MM.1S (cell line): ENCODE data around the gene FBXO38.

ENCODE experiments used
- DNase-seq: peaks from one replicate; pipeline ENCODE4 v3.0.0-alpha.2; 2015
- H2AFZ ChIP-seq: fragments of 300-600 bp; sonication (generic); 2 replicates; pipeline ENCODE4 v1.6.0; 2016; ENCODE audit warnings: antibody characterized with exemption, low read length
- H3F3A ChIP-seq: fragments of 300-600 bp; sonication (generic); 2 replicates; pipeline ENCODE4 v1.6.1; 2016; ENCODE audit warnings: mild to moderate bottlenecking, antibody characterized with exemption, low read length, moderate library complexity, mixed read lengths; ENCODE audit not compliant: insufficient read depth
- H3K27ac ChIP-seq: fragments of 300-600 bp; sonication (generic); 2 replicates; pipeline ENCODE4 v1.5.1; 2016; ENCODE audit warnings: mild to moderate bottlenecking, low read length
- H3K27me3 ChIP-seq: fragments of 300-600 bp; sonication (generic); replicated peaks from 2 replicates; pipeline ENCODE4 v1.6.0; 2016; ENCODE audit warnings: low read length; ENCODE audit not compliant: insufficient read depth
- H3K36me3 ChIP-seq: fragments of 300-600 bp; sonication (generic); replicated peaks from 2 replicates; pipeline ENCODE4 v1.6.1; 2016; ENCODE audit warnings: mild to moderate bottlenecking, low read length, mixed read lengths; ENCODE audit not compliant: insufficient read depth
- H3K4me1 ChIP-seq: fragments of 300-600 bp; sonication (generic); 2 replicates; pipeline ENCODE4 v1.6.1; 2016; ENCODE audit warnings: low read length, mixed read lengths
- H3K4me2 ChIP-seq: fragments of 300-600 bp; sonication (generic); 2 replicates; pipeline ENCODE4 v1.6.0; 2016; ENCODE audit warnings: low read depth, low read length
- H3K4me3 ChIP-seq: fragments of 300-600 bp; sonication (generic); 2 replicates; pipeline ENCODE4 v1.5.1; 2016; ENCODE audit warnings: low read length, mixed read lengths
- H3K79me2 ChIP-seq: fragments of 300-600 bp; sonication (generic); 2 replicates; pipeline ENCODE4 v1.6.1; 2016; ENCODE audit warnings: mixed run types, low read length, mixed read lengths
- H3K9ac ChIP-seq: fragments of 300-600 bp; sonication (generic); 2 replicates; pipeline ENCODE4 v1.6.1; 2016; ENCODE audit warnings: low read length, mixed read lengths
- H3K9me2 ChIP-seq: fragments of 300-600 bp; sonication (generic); replicated peaks from 2 replicates; pipeline ENCODE4 v1.6.1; 2016; ENCODE audit warnings: mild to moderate bottlenecking, low read length, mixed read lengths; ENCODE audit not compliant: insufficient read depth
- H3K9me3 ChIP-seq: fragments of 300-600 bp; sonication (generic); replicated peaks from 2 replicates; pipeline ENCODE4 v1.6.1; 2016; ENCODE audit warnings: mild to moderate bottlenecking, low read length, mixed read lengths; ENCODE audit not compliant: insufficient read depth
- H4K20me1 ChIP-seq: fragments of 300-600 bp; sonication (generic); 2 replicates; pipeline ENCODE4 v1.6.1; 2016; ENCODE audit warnings: mild to moderate bottlenecking, low read length, moderate library complexity, mixed read lengths; ENCODE audit not compliant: insufficient read depth
- EZH2 ChIP-seq: fragments of 300-600 bp; sonication (generic); optimal IDR thresholded peaks from 2 replicates; pipeline ENCODE3; 2017; ENCODE audit warnings: low read depth, mild to moderate bottlenecking, antibody characterized with exemption, low read length, mixed read lengths
- EZH2phosphoT487 ChIP-seq: fragments of 300-600 bp; sonication (generic); IDR thresholded peaks from 2 replicates; pipeline ENCODE4 v1.6.1; 2018; ENCODE audit warnings: antibody characterized with exemption, low read length
- TF ChIP-seq, protein P1 (sequence below): fragments of 300-600 bp; sonication (generic); IDR thresholded peaks from 2 replicates; pipeline ENCODE4 v1.5.1; 2016; ENCODE audit warnings: antibody characterized with exemption, low read length, mixed read lengths

The FBXO38 gene

DNA sequence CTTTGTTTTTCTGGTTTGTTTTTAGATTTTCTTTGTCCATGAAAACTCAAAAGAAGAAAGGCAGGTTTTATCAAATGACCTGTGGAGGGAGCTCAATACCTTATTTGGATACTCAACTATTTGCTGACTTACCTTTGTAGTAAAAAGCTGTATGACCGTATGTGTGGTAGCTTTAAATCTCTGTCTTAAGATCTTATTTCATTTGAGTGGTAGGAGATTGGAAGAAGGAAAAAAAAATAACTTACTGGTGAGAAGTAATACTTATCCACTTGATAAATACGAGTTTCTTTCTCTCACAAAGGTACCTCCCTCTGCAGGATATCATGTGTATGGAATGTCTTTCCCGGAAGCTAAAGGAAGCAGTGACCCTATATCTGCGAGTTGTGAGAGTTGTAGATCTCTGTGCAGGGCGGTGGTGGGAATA, 15.0 kb downstream of the FBXO38 start:
- Histone ChIP-seq H3K4me3 (no peak overlapping the region), H3K79me2 (peaks cover 8% of the 10 kb centered on the region; the same call in 1 of the 2 replicates), H3F3A (no peaks in the 10 kb centered on the region), H3K27ac (no peak overlapping the region), H3K9ac (no peak overlapping the region), H3K27me3 (no peaks in the 10 kb centered on the region), H3K4me2 (no peak overlapping the region), H3K9me3 (no peaks in the 10 kb centered on the region), H3K4me1 (no peaks in the 10 kb centered on the region), H3K36me3 (peaks cover 9% of the 10 kb centered on the region; the same call in 1 of the 2 replicates), H3K9me2 (no peaks in the 10 kb centered on the region), H4K20me1 (no peaks in the 10 kb centered on the region), H2AFZ (no peak overlapping the region)
- no peak for DNase-seq
- no peak for TF ChIP-seq EZH2phosphoT487
- no peak for TF ChIP-seq EZH2
- TF ChIP-seq, protein P1, sequence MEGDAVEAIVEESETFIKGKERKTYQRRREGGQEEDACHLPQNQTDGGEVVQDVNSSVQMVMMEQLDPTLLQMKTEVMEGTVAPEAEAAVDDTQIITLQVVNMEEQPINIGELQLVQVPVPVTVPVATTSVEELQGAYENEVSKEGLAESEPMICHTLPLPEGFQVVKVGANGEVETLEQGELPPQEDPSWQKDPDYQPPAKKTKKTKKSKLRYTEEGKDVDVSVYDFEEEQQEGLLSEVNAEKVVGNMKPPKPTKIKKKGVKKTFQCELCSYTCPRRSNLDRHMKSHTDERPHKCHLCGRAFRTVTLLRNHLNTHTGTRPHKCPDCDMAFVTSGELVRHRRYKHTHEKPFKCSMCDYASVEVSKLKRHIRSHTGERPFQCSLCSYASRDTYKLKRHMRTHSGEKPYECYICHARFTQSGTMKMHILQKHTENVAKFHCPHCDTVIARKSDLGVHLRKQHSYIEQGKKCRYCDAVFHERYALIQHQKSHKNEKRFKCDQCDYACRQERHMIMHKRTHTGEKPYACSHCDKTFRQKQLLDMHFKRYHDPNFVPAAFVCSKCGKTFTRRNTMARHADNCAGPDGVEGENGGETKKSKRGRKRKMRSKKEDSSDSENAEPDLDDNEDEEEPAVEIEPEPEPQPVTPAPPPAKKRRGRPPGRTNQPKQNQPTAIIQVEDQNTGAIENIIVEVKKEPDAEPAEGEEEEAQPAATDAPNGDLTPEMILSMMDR: no peak

DNA sequence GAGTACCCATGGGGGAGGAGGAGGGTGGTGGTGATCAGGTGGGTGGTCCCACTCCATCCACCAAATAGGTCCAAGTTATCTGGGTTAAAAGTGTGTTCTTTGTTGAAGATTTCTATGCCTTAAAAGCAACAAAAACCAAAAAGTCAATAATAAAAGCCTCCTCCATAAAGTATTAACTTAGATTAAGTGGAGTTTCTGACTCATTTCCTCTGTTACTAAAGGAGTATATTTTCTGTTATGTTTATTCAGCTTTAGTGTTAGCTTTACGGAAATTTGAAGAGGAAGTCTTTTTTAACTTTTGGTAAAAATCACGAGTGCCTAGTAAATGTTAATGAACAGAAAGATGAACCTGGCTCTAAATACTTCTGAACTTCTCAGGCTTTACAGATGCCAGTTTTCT, 17.8 kb downstream of the FBXO38 start:
- no peaks in the 10 kb centered on the region for H3K9me2 ChIP-seq
- no peak overlapping the region for H2AFZ ChIP-seq
- H3F3A ChIP-seq: no peaks in the 10 kb centered on the region
- no peak overlapping the region for H3K4me3 ChIP-seq
- no peak overlapping the region for H3K9ac ChIP-seq
- TF ChIP-seq EZH2phosphoT487 (no peak), EZH2 (no peak)
- TF ChIP-seq, protein P1: no peak
- no peak for DNase-seq
- no peaks in the 10 kb centered on the region for H3K27me3 ChIP-seq
- no peaks in the 10 kb centered on the region for H4K20me1 ChIP-seq
- H3K9me3 ChIP-seq: no peaks in the 10 kb centered on the region
- no peak overlapping the region for H3K4me2 ChIP-seq
- no peaks in the 10 kb centered on the region for H3K36me3 ChIP-seq
- peaks cover 5% of the 10 kb centered on the region; the same call in 1 of the 2 replicates for H3K79me2 ChIP-seq
- no peak overlapping the region for H3K27ac ChIP-seq
- H3K4me1 ChIP-seq: no peaks in the 10 kb centered on the region

DNA sequence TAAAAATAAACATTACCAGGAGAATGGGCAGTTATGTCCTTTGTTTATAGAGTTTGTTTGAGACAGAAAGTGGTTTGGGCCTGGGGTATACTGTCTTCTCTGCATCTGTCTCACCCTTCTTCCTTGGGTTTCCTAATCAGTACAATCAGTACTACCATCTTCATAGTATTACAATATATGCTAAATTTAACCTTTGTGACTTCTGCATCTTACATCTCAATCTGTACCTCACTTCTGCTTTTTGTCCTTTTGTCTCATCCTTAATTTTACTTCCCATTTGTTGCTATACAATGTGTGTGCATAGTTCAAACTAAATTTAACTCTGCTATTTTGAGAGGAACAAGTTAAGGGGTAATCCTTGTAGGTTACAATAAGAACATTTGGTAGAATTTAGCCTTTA, 19.6 kb downstream of the FBXO38 start:
- Histone ChIP-seq H3K9ac (no peak overlapping the region), H3K4me3 (no peak overlapping the region), H2AFZ (no peak overlapping the region), H3K36me3 (peaks cover 4% of the 10 kb centered on the region; the same call in 1 of the 2 replicates), H3F3A (no peaks in the 10 kb centered on the region), H3K27me3 (no peaks in the 10 kb centered on the region), H3K27ac (no peak overlapping the region), H3K4me2 (no peak overlapping the region), H4K20me1 (no peaks in the 10 kb centered on the region), H3K79me2 (no peaks in the 10 kb centered on the region), H3K9me2 (no peaks in the 10 kb centered on the region), H3K4me1 (no peaks in the 10 kb centered on the region), H3K9me3 (no peaks in the 10 kb centered on the region)
- TF ChIP-seq, protein P1: no peak
- TF ChIP-seq EZH2 (no peak), EZH2phosphoT487 (no peak)
- no peak for DNase-seq
